Ovary (tissue), 9 donors: Measurements from ENCODE around the gene SMAP2. TPM values are rescaled to one million over a fixed set of nuclear protein-coding genes. Genes with fewer than 3 reads are reported as not detected.
"Not testable (repeated sequence)": the region's sequence is repeated elsewhere in the genome, so short reads cannot be mapped to it uniquely, and the experiment has no call there.

Experiments
- DNase-seq, 5 donors: peaks; one replicate each; pipeline ENCODE4 v3.0.0-alpha.2; 2019 to 2020
- H3K27ac ChIP-seq, 2 donors: fragments of 200-600 bp; one replicate each; pipeline versions ENCODE4 v1.5.1 to v1.8.0; 2019 to 2022
- H3K27me3 ChIP-seq: fragments of 200-600 bp; one replicate; pipeline ENCODE4 v1.8.0; 2022
- H3K36me3 ChIP-seq: fragments of 200-600 bp; sonication (generic); one replicate; pipeline ENCODE4 v1.5.1; 2019
- H3K4me1 ChIP-seq: one replicate; pipeline ENCODE4 v1.8.1; 2013; ENCODE audit warnings: mild to moderate bottlenecking, moderate library complexity; ENCODE audit not compliant: insufficient read depth
- H3K4me3 ChIP-seq: fragments of 200-600 bp; sonication (generic); one replicate; pipeline ENCODE4 v1.5.1; 2017
- H3K9me3 ChIP-seq, 2 donors: fragments of 200-600 bp in 1 of 2; sonication (generic) in 1 of 2; one replicate each; pipeline versions ENCODE4 v1.5.1 to v1.8.1; 2013 to 2019; ENCODE audit warnings: mild to moderate bottlenecking in 1 of 2, moderate library complexity in 1 of 2
- CTCF ChIP-seq, 3 donors: fragments of 450-650 bp in 2 of 3; fragments of 200-600 bp in 1 of 3; IDR thresholded peaks; one replicate each; pipeline versions ENCODE4 v1.5.1 to v1.8.0; 2016 to 2022; ENCODE audit warnings: antibody characterized with exemption in 3 of 3, mild to moderate bottlenecking in 1 of 3
- EP300 ChIP-seq: sonication (generic); formaldehyde crosslinking; IDR thresholded peaks from one replicate; pipeline ENCODE4 v1.6.1; 2017; ENCODE audit warnings: antibody characterized with exemption
- POLR2A ChIP-seq: fragments of 450-650 bp; IDR thresholded peaks from one replicate; pipeline ENCODE4 v1.6.1; 2017; ENCODE audit warnings: antibody characterized with exemption, mild to moderate bottlenecking, moderate library complexity
- WGBS, 3 donors: extraction: QIAGEN DNeasy Blood & Tissue Kit in 1 of 3; methylation state at CpG; one replicate each; pipeline versions ENCODE4 v1.1.5 to v1.1.7; 2013 to 2017; 5-methylcytosine and 5-hydroxymethylcytosine counted together
- intact Hi-C, 4 donors: fragments of 100-400 bp; cut with DNase I; formaldehyde crosslinking; loops; one replicate each; pipeline versions ENCODE4 v1.11.0 to v1.15.1; 2022 to 2023
- polyA plus RNA-seq, 2 donors: library from polyadenylated mRNA; stranded (reverse); fragments of 200-250 nt in 1 of 2; fragments of 350-450 nt in 1 of 2; fragmentation: Illumina TruSeq in 1 of 2; extraction: RNeasy Lipid Tissue Mini Kit (QIAGEN cat#74804) in 1 of 2; gene quantifications; one replicate each; pipeline ENCODE4 v1.2.3, GENCODE V29; 2013 to 2014
- total RNA-seq, 7 donors: library from RNA; depleted of rRNA in 2 of 7; stranded (reverse); fragments of >200 nt in 2 of 7; fragmentation: NEBNext Ultra II Directional in 3 of 7; extraction: Animal tissue kit (Norgen Biotek cat#: 25700) in 3 of 7; gene quantifications; one replicate each; pipeline versions ENCODE4 v1.1.0 to v1.2.4, GENCODE V29; 2016 to 2023
- donor health status: DM: no; HTN: no; CAD: no; lungs with moderate emphysema.
- donor health status: DM: no; HTN: no; CAD: no.
- donor health status: Bipolar disorder and iron deficiency.
- donor health status: DM: yes; HTN: yes; CAD: no.
- donor health status: DM: no; HTN: no; CAD: no.
- donor health status: DM: yes; HTN: yes; CAD: no.

SMAP2 gene
- total and polyA plus RNA-seq, 9 donors = 10.7 to 72.0 (median 15.4) TPM

GRCh38 chr1:40385437-40386358 lies 12.2 kb downstream of the SMAP2 start:
- no peak for TF ChIP-seq EP300
- TF ChIP-seq CTCF (IDR thresholded peaks at IDR 0.05) = no peak
- no peak for TF ChIP-seq POLR2A
- Histone ChIP-seq H3K4me1 (peaks cover 4% of the 10 kb centered on the region), H3K27me3 (no peaks in the 10 kb centered on the region), H3K4me3 (no peak overlapping the region), H3K36me3 (no peaks in the 10 kb centered on the region), H3K27ac (no peak overlapping the region), H3K9me3 (no peaks in the 10 kb centered on the region)
- intact Hi-C loops = no loop called here
- no peak for DNase-seq
- WGBS, 3 donors = 80 to 88% (median 85%) methylated on average over 6 of the region's 6 CpGs

DNA sequence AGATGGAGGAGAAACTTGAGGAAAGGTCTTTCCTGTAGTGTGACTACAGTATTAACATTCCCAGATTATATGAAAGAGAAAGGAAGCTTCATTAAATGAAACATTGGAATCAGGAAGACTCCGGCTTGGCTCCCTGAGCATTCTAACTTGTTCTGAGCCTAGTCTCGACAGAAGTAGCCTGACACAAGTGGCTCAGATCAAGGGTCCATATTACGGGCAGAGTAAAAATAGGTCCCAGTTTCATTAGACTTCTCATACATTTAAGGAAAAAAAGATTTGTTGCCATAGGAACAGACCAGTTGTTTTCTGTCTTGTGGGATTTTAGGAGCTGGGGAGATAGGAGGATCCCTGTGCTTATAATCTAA lies 12.8 kb downstream of the SMAP2 start:
- Histone ChIP-seq H3K9me3 (no peaks in the 10 kb centered on the region), H3K4me3 (no peak overlapping the region), H3K4me1 (peaks cover 4% of the 10 kb centered on the region), H3K27me3 (no peaks in the 10 kb centered on the region), H3K36me3 (no peaks in the 10 kb centered on the region), H3K27ac (no peak overlapping the region)
- no peak for TF ChIP-seq POLR2A
- no peak for TF ChIP-seq EP300
- TF ChIP-seq CTCF (IDR thresholded peaks at IDR 0.05) = no peak
- DNase-seq = no peak
- intact Hi-C loops = no loop called here
- WGBS, 3 donors = 63 to 72% (median 69%) methylated on average over 3 of the region's 3 CpGs

- DNase-seq = no peak
- no peak overlapping the region for H3K4me3 ChIP-seq
- H3K9me3 ChIP-seq = no peaks in the 10 kb centered on the region
- no peaks in the 10 kb centered on the region for H3K36me3 ChIP-seq
- intact Hi-C loops = no loop called here
- 85 to 87% (median 86%) methylated on average over 9 of the region's 9 CpGs for WGBS, 3 donors
- no peaks in the 10 kb centered on the region for H3K27me3 ChIP-seq
- H3K4me1 ChIP-seq = peaks cover 4% of the 10 kb centered on the region
- no peak for TF ChIP-seq CTCF (IDR thresholded peaks at IDR 0.05)
- TF ChIP-seq EP300 = no peak
- TF ChIP-seq POLR2A = no peak
- H3K27ac ChIP-seq = no peak overlapping the region
Observed at GRCh38 chr1:40386796-40387195, 13.3 kb downstream of the SMAP2 start.

DNA sequence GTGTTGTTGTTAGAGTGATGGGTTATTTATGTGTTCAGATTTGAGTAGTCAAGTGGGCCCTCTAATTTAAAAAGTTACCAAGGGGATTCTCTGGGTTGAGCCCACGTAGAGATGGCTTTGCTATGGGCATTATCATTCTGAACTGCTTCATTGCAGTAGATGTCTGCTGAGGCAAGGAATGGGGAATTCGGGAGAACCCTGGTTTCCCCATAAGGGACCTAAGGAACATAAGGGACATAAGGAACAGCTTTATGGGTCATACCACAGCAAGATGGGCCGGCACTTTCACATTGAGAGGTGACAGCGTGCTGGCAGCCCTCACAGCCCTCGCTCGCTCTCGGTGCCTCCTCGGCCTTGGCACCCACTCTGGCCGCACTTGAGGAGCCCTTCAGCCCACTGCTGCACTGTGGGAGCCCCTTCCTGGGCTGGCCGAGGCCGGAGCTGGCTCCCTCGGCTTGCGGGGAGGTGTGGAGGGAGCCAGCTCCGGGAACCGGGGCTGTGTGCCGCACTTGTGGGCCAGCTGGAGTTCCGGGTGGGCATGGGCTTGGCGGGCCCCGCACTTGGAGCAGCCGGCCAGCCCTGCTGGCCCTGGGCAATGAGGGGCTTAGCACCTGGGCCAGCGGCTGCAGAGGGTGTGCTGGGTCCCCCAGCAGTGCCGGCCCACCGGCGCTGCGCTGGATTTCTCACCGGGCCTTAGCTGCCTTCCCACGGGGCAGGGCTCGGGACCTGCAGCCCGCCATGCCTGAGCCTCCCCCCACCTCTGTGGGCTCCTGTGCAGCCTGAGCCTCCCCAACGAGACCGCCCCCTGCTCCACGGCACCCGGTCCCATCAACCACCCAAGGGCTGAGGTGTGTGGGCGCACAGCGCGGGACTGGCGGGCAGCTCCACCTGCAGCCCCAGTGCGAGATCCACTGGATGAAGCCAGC lies 14.1 kb downstream of the SMAP2 start:
- H3K36me3 ChIP-seq, H3K27me3 ChIP-seq, H3K9me3 ChIP-seq, H3K4me1 ChIP-seq, H3K4me3 ChIP-seq, DNase-seq, intact Hi-C loops, H3K27ac ChIP-seq: not testable (repeated sequence)
- 94 to 97% (median 96%) methylated on average over 22 to 38 of the region's 38 CpGs for WGBS, 3 donors

DNA sequence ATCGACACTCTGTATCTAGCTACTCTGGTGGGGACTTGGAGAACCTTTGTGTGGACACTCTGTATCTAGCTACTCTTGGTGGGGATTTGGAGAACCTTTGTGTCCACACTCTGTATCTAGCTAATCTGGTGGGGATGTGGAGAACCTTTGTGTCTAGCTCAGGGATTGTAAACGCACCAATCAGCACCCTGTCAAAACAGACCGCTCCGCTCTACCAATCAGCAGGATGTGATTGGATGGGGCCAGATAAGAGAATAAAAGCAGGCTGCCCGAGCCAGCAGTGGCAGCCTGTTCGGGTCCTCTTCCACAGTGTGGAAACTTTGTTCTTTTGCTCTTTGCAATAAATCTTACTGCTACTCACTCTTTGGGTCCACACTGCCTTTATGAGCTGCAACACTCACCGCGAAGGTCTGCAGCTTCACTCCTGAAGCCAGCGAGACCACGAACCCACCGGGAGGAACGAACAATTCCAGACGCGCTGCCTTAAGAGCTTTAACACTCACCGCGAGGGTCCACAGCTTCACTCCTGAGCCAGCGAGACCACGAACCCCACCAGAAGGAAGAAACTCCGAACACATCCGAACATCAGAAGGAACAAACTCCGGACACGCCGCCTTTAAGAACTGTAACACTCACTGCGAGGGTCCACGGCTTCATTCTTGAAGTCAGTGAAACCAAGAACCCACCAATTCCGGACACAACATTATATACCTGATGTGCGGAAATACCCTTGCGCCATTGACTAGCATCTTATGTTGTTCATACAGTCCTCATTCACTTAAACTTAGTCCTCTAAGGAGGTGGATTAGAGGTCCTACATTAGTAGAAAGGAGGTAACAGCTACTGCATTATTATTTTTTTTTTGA lies 15.2 kb downstream of the SMAP2 start:
- 94 to 97% (median 94%) methylated on average over 28 of the region's 28 CpGs for WGBS, 3 donors
- intact Hi-C loops = not testable (repeated sequence)

More for the DNA sequence above, 15.2 kb downstream of the SMAP2 start:
- not testable (repeated sequence) for H3K36me3 ChIP-seq, H3K27ac ChIP-seq, DNase-seq, H3K4me3 ChIP-seq, H3K4me1 ChIP-seq, H3K27me3 ChIP-seq, H3K9me3 ChIP-seq
